Stimulated activated CD8-positive, alpha-beta memory T cell treated with anti-CD3 and anti-CD28 coated beads, Interleukin-12 subunit alpha, Interleukin-12 subunit beta, amount 100 ng/mL, for 1 hour (primary cell): ENCODE results near the gene C3orf52.
A peak's percentile ranks its signal among the peaks of the same experiment; 100 is the strongest.

Source experiments
- DNase-seq: peaks from one replicate; pipeline ENCODE4 v3.0.0-alpha.2; 2020; ENCODE audit warnings: low read depth

Gene C3orf52

GRCh38 chr3:112119962-112120836, 34.0 kb downstream of the C3orf52 start:
- no peak for DNase-seq

DNA sequence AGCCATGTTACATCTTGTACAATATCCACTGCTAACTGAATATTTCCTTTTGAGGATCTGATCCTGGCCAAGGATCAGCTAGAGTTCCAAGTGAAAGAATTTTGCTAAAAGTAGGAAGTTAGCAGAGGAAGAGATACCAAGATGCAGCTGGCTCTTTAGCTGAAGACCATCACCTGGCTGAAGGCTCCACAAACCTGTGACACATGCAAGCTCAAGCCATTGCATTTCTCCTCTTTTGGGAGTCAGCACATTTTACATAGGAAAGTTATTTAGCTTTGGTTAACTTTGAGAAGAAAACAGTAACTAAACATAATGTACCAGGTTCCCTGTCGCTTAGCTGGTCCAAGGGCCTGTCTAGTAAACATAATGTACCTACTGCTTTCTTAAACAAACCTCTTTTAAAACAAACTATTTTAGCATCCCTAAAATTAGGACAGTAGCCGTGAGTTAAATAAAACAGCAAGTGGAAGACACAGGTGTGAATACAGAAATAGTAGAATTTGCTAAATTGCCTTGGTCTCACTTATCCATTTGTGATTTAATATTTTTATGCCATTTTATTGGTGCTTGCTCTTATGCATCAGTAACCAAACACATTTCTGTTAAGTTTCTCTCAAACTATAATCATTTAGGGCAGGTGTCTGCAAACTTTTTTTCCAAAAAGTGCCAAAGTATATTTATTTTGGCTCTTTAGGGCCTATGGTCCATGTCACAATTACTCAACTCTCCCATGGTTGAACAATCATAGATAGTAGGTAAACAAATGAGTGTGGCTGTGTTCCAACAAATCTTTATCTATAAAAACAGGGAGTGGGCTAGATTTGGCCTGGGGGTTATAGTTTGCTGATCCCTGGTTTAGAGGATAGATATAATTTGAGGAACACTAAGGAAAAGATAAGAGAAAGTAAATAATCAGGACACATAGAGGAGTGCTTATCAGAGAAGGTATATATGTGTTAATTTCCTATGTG, 35.7 kb downstream of the C3orf52 start:
- DNase-seq: no peak

DNA sequence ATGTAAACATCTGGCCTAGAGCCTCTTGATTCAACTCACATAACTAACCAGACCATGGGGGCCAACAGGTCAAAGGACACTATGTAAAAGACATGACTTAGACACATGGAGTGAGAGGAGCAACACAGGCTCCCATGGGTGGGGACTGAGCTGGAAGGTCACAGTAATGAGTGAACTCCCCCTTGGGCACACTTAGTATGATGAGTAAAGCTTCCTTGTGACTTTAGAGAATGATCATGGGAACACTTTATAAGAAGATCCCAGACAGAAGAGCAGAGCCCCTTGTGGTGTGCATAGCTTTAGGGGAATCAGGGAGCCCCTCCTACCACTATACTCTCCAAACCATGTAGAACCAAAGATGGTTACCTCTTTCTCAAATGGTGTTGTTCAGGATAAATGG, 36.7 kb downstream of the C3orf52 start:
- no peak for DNase-seq

GRCh38 chr3:112123548-112123947, 37.4 kb downstream of the C3orf52 start:
- DNase-seq: no peak

- DNase-seq: no peak
These were observed 38.9 kb downstream of the C3orf52 start for GRCh38 chr3:112124907-112125607.

- DNase-seq: no peak
These were observed 40.3 kb downstream of the C3orf52 start for GRCh38 chr3:112126511-112126911.

GRCh38 chr3:112127522-112128494, 41.6 kb downstream of the C3orf52 start:
- DNase-seq: no peak

DNA sequence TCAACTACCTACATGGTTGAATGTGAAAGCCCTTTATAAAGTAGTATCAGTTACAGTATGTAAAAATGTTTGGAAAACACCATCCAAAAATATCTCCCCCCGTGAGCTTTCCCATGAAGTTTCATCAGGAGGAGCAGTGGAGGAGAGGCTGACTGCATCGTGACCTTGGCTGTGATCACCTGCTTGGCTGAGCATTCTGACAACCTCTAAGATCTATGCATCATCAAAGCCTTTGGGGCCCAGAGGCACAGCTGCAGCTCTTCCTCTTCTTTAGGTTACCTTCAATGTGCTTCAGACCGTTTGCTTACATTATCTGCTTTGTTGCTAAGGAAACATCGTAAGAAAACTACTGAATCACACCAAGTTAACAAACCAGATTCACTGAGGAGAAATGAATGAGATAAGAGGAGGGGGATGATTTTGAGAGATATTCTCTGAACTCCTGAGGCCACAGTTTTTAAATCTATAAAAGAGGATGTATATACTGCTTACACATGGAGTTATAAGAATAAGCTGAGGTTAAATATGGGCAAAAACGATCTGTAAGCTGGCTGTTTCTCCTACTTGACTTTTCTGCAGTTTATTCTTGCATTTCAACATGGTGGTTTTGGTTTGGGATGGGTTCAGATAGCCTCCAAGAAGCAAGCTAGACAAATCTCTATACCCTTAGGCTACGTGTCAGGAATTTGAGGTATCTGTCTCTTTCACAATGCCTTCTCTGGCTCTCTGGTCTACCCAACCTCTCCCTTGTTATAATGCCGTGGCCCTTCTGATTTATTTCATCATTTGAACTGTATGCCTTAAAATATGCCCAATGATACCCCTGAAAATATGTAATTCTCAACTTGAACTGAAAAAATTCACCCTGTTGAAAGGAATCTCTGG, 42.9 kb downstream of the C3orf52 start:
- peak; percentile 24 for DNase-seq

DNA sequence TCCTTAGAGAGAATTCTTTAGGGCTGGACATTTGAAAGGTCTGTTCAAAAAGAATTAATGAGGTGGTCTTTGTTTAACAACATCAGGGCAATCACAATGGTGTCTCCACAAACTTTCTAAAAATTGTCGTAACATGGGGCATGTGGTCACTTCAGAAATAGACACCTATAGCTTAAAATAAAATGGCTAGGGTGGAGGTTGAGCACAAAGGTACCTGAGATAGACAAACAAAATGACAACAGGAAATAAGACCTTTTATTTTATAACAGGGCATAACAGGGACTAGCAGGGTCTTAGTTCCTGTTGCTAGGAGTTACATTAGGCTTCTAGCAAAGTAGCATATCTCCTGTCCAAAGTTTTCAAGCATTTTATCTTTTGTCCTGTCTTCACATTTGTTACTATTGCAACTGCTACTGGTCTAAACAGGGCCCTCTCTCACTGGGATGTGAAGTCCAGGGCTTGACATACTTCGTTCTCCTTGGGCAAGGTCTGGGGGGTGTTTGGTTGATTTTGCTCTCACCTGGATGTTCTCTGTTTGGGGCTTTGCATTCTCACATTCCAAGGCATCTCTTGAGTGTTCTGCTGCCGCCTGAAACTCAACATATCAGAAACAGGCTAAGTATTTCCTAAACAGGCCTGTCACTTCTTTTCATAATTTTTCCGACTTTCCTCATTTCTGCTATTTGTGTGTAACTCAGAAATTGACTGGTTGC, 43.9 kb downstream of the C3orf52 start:
- no peak for DNase-seq

DNA sequence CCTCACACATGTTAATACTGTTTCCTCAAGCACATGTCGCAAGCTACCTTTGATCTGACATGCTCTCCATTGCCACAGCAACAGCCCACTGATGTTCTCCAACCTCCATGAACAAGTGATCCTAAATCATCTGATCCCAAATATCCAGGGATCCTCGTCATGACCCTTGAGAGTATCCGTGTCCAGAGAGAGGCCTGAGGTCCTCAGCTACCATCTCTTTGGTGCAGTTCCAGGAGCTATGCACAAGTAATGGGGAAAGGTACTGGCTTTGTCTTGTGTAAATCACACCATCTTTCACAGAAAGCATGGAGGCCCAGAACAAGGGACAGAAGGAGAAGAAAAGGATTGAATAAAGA, 44.4 kb downstream of the C3orf52 start:
- DNase-seq: no peak

DNA sequence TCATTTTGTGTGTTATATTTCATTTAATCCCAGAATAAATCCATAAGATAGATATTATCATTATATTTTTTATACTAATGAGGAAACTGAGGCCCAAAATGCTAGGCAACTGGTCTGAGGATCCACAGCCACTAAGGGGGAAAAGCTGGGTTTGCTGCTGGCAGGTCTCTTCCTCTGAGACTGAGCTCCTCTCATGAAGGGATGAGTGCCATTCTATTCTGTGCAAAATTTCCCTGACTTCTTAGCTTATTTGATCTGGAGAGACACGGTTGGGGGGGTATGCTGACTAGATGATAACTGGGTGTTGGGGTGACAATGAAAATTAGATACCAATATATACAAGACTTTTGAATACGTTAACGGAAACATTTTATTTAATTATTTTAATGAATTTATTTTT, 44.9 kb downstream of the C3orf52 start:
- no peak for DNase-seq

DNA sequence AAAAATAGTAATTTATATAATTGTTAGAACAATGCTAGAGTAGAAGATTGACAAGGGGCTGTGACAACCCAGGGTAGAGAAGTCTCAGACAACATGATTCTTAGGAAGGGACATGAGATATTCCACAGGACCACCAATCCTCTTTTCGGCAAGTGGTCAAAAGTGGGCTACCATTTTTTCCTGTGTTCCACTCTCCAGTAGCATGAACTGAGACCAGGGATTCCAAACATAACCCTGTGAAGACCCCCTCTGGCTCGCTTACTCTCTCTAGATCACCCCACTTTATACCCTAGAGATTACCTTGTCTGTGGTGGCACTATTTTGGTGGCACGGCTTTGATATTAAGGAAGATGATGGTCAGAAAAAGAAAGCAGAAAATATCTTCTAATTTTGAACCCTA, 45.9 kb downstream of the C3orf52 start:
- no peak for DNase-seq

DNA sequence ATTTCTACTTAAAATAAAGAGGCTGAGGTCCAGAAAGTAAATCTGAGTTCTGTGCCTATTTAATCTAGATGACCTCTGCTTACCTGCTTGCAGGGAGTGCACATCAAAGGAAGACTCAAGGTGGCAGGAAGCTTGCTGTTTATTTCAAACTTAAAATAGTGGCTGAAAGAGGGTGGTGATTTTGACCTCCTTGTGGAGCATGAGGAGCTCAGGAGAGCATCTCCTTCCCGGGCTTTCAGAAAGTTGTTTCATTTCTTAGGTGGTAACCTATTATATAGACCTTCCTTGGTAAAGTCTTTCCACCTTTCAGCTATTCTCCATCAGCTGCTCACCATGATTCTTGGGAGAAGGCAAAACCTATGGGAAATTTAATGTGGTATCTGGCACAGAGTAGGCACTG, 46.4 kb downstream of the C3orf52 start:
- no peak for DNase-seq

DNA sequence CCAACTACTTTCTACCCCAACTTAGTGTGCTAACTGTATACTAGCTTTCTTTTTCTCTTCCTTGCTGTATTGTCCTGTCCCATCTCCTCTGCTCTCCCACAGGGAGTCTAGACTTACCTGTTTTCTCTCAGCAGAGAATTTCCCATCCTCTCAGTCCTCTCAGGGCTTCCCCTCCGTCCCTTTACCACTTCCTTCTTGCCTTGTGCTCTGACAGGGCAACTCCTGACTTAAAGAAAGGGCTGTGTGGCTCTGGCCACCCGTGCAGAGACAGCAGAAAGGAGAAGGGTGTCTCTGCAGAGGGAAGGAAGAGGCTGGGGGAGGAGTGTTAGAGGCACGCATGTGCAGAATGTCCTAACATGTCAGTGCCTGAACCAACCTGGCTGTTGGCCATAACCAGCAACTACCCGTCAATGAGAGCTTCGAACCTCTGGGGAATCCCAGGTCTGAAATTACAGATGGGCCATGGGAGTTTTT, 46.8 kb downstream of the C3orf52 start, which contains the start of gene GCSAM:
TSS of gene GCSAM (minus strand) at position 274 of the 474 bp plus-strand sequence. CDS start at position 146, 128 bp downstream.
- peak; percentile 39 for DNase-seq

GRCh38 chr3:112133626-112134334, 47.6 kb downstream of the C3orf52 start:
- DNase-seq: no peak

DNA sequence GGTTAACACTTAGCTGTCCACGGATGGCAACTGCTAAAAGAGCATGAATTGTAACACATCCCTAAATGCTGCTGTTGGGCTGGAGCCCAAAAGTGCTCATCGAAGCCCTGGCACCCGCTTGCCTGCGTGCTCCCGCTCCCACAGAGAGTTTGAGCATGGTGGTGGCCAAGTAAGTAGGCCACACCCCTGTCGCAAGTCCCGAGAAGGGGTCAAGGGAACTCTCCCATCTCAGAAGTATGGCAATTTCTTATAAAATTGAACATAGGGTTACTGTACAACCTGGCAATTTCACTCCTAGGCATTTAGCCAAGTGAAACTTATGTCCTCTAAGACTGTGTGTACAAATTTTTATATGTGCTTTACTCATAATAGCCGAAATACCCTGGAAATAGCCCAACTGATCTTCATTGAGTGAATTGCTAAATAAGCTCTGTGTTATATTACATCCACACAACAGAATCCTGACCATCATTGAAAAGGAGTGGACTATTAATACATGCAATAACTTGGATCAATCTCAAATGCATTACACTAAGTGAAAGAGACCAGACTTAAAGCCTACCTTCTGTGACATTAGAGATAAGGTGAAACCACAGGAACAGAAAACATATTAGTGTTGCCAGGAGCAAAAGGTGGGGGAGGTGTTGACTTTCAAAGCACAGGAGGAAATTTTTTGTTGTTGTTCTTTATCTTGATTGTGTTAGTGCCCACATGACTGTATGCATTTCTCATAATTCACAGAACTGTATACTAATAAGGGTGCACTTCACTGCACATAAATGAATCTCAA, 48.3 kb downstream of the C3orf52 start:
- DNase-seq: no peak

GRCh38 chr3:112136046-112136445, 49.9 kb downstream of the C3orf52 start:
- DNase-seq: no peak
